Measurements from ENCODE around the gene DNAL1. TPM values are rescaled to one million over a fixed set of nuclear protein-coding genes. Genes with fewer than 3 reads are reported as not detected.
A peak's percentile ranks its signal among the peaks of the same experiment; 100 is the strongest.

Gene DNAL1
- total RNA-seq, 1 experiment from 2014 or later: 28.1 TPM

DNA sequence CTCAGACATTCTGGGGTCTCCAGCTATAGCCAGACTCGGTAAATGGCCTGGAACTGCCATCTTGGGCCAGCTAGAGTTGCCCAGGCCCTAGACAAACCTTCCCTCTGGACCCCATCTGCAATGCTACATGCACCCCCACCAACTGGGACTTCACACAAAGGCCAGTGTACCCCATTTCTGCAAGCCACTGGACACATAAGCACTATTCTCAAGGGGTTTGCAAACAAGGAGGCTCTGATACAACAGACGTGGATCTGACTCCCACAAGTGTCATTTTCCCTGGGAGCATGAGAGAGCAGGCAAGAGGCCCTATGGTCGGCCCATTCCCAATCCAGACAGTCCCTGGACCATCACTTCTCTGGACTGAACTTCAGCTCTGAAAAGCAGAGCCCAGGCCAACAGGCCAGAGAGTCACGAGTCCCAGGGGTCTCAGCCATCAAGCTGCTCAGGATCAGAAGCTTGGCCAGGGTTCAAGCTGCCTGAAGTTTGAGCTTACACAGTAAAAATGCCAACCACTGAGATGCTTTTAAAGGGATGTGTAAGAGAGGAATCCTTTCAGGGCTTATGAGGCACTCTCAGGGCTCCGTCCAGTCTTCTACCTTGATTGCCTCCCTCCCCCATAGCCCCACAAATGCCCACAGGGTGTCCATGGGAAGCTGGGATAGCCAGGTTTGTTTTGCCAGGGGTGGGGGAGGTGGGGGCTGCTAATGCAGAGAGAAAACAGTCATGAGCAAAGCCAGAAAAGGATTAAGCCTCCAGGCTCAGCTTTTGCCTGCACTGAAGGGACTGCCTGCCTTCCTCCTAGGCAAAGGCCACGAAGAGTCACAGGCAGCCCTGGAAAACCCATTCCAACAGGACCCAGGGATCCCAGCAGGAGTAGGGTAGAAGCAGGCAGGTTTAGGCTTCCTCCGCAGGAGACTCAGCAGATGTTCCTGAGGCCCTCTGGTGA, 101.1 kb downstream of the DNAL1 start:
- Histone ChIP-seq H3K27ac (ENCODE audit: low read depth, low read length, poor library complexity, severe bottlenecking) (peak overlapping the region; percentile 71), H3K9me3 (ENCODE audit: low read depth, low read length, poor library complexity, severe bottlenecking) (no peaks in the 10 kb centered on the region), H3K4me3 (ENCODE audit: low read depth, low read length, poor library complexity, severe bottlenecking) (no peak overlapping the region), H3K27me3 (replicated peaks; ENCODE audit: insufficient read depth, low read depth, low read length, poor library complexity) (no peaks in the 10 kb centered on the region), H3K36me3 (ENCODE audit: insufficient read depth, low read length, poor library complexity, severe bottlenecking) (no peaks in the 10 kb centered on the region), H3K4me1 (ENCODE audit: insufficient read depth, low read length, poor library complexity, severe bottlenecking) (peaks cover 77% of the 10 kb centered on the region)
- TF ChIP-seq EZH2 (IDR thresholded peaks at IDR 0.05; ENCODE audit: borderline replicate concordance, low read depth, low read length, poor library complexity, severe bottlenecking): no peak
- TF ChIP-seq, protein P1, sequence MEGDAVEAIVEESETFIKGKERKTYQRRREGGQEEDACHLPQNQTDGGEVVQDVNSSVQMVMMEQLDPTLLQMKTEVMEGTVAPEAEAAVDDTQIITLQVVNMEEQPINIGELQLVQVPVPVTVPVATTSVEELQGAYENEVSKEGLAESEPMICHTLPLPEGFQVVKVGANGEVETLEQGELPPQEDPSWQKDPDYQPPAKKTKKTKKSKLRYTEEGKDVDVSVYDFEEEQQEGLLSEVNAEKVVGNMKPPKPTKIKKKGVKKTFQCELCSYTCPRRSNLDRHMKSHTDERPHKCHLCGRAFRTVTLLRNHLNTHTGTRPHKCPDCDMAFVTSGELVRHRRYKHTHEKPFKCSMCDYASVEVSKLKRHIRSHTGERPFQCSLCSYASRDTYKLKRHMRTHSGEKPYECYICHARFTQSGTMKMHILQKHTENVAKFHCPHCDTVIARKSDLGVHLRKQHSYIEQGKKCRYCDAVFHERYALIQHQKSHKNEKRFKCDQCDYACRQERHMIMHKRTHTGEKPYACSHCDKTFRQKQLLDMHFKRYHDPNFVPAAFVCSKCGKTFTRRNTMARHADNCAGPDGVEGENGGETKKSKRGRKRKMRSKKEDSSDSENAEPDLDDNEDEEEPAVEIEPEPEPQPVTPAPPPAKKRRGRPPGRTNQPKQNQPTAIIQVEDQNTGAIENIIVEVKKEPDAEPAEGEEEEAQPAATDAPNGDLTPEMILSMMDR (conservative IDR thresholded peaks at IDR 0.05; ENCODE audit: low read depth, low read length): no peak
- CTCF ChIA-PET: no interaction called here
- POLR2A ChIA-PET (ENCODE audit: low non-redundant PET): no interaction called here
- no TSS peak for BruUV-seq (replicated peaks)
- DNase-seq (ENCODE audit: low spot score): no peak
- intact Hi-C loops (cut with micrococcal nuclease; ENCODE audit: unreplicated experiment): no loop called here

DNA sequence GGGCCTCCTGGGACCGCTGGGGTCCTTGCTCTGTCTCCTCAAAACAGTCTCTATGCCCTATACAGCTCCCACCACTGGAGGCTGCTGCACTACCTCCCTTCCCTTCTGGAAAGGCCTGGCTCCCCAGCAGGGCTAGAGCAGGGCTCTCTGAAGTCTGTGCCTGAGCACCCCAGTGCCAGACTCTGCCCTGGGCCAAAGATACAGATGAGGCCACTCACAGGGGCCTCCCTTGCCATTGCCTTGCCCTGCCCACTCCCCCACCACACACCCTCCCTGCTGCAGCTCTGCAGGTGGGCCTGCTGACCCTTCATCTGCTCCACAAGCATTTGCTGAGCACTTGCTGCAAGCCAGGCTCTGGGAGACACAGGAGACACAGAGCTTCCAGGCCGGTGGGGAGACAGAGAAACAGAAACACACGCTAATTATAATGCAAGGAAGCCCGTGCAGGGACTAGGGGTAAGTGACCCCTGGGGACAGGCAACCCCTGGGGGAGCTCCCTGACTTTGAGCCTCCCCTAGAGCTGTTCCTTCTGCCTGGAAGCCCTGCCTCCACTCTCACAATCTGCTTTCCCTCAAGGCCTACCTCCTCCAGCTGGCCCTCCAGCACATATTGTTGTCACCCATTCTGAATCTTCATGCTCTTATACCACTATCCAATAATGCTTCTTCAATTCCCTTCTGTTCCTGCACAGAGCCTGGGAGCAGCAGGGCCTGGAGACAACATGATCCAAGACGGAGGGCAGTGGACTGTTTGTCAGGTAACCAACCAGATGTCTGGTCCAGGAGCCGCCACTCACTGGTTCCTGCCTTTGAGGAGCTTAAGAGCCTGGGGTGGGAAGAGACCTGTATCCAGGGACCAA, 102.0 kb downstream of the DNAL1 start:
- H3K9me3 ChIP-seq (ENCODE audit: low read depth, low read length, poor library complexity, severe bottlenecking): no peaks in the 10 kb centered on the region
- no TSS peak for BruUV-seq (replicated peaks)
- intact Hi-C loops (cut with micrococcal nuclease; ENCODE audit: unreplicated experiment): no loop called here
- no peaks in the 10 kb centered on the region for H3K27me3 ChIP-seq (replicated peaks; ENCODE audit: insufficient read depth, low read depth, low read length, poor library complexity)
- no peaks in the 10 kb centered on the region for H3K36me3 ChIP-seq (ENCODE audit: insufficient read depth, low read length, poor library complexity, severe bottlenecking)
- TF ChIP-seq, protein P1 (conservative IDR thresholded peaks at IDR 0.05; ENCODE audit: low read depth, low read length): peak; percentile 24; the same call in 1 of the 2 replicates
- no peak for TF ChIP-seq EZH2 (IDR thresholded peaks at IDR 0.05; ENCODE audit: borderline replicate concordance, low read depth, low read length, poor library complexity, severe bottlenecking)
- no peak for DNase-seq (ENCODE audit: low spot score)
- CTCF ChIA-PET: interaction anchor here (0.7 kb wide), 1 partner anchor 11 kb away, joined by 4 read pairs; no protein-coding TSS in a partner anchor
- peaks cover 68% of the 10 kb centered on the region for H3K4me1 ChIP-seq (ENCODE audit: insufficient read depth, low read length, poor library complexity, severe bottlenecking)
- POLR2A ChIA-PET (ENCODE audit: low non-redundant PET): no interaction called here
- H3K27ac ChIP-seq (ENCODE audit: low read depth, low read length, poor library complexity, severe bottlenecking): peak overlapping the region; percentile 71
- no peak overlapping the region for H3K4me3 ChIP-seq (ENCODE audit: low read depth, low read length, poor library complexity, severe bottlenecking)

DNA sequence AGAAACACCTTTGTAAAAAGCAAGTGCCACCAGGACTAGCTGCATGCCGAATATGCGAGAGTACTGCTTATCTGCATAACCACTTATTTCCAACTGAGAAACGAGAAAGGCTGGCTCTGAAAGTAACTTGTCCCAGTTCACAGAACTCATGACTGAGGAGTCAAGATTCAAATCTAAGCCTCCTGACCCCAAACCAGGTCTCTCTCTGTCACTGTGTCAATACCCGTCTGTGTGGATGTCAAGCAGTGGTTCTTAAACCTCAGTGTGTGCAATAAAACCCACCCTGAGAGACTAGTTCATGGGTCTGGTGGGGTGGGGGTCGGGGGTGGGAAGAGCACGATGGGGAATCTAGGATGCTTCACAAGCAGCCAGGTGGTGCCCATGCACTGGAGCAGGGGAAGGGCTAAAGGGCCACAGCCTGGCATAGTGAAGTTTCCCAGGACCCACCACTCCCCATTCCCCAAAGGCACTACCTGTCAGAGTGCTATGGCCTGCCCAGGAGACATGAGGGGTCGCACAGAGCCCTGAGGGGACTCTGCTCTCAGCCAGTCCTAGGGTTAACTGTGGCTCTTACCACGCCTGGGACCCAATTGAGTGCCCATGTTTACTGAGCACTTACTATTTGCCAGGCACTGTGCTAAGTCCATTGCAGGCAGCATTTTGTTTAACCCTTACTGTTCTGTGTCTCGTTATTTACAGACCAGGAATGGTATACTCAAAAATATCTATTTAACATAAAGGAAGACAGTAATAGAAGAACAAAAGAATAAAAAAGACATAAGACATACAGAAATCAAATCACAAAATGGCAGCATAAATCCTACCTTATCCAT, 102.8 kb downstream of the DNAL1 start:
- ChIA-PET POLR2A (ENCODE audit: low non-redundant PET) (no interaction called here), CTCF (interaction anchor here (0.7 kb wide), 1 partner anchor 11 kb away, joined by 4 read pairs; no protein-coding TSS in a partner anchor)
- no peak for DNase-seq (ENCODE audit: low spot score)
- no peaks in the 10 kb centered on the region for H3K27me3 ChIP-seq (replicated peaks; ENCODE audit: insufficient read depth, low read depth, low read length, poor library complexity)
- peak overlapping the region; percentile 71 for H3K27ac ChIP-seq (ENCODE audit: low read depth, low read length, poor library complexity, severe bottlenecking)
- intact Hi-C loops (cut with micrococcal nuclease; ENCODE audit: unreplicated experiment): no loop called here
- TF ChIP-seq, protein P1 (conservative IDR thresholded peaks at IDR 0.05; ENCODE audit: low read depth, low read length): no peak
- no peak for TF ChIP-seq EZH2 (IDR thresholded peaks at IDR 0.05; ENCODE audit: borderline replicate concordance, low read depth, low read length, poor library complexity, severe bottlenecking)
- no peak overlapping the region for H3K4me3 ChIP-seq (ENCODE audit: low read depth, low read length, poor library complexity, severe bottlenecking)
- no peaks in the 10 kb centered on the region for H3K36me3 ChIP-seq (ENCODE audit: insufficient read depth, low read length, poor library complexity, severe bottlenecking)
- no peaks in the 10 kb centered on the region for H3K9me3 ChIP-seq (ENCODE audit: low read depth, low read length, poor library complexity, severe bottlenecking)
- no TSS peak for BruUV-seq (replicated peaks)
- H3K4me1 ChIP-seq (ENCODE audit: insufficient read depth, low read length, poor library complexity, severe bottlenecking): peaks cover 62% of the 10 kb centered on the region

All from A673 (cell line).